Measurements from ENCODE around the gene TSPAN12.

Gene TSPAN12

GRCh38 chr7:120841608-120842007 lies 16.3 kb downstream of the TSPAN12 start:
- Histone ChIP-seq H3K27me3 (no peaks in the 10 kb centered on the region), H3K36me3 (peaks cover 5 to 12% (median 7%) of the 10 kb centered on the region in 3 donors), H3K27ac (no peak overlapping the region), H3K4me3 (no peak overlapping the region), H3K4me1 (peaks cover 0 to 2% (median 0%) of the 10 kb centered on the region in 4 donors), H3K9me3 (no peaks in the 10 kb centered on the region)
- intact Hi-C loops (cut with DNase I; ENCODE audit: low total_unique reads), result no loop called here
- TF ChIP-seq CTCF (IDR thresholded peaks at IDR 0.05), result no peak
- DNase-seq, result no peak

GRCh38 chr7:120838281-120838682 lies 19.7 kb downstream of the TSPAN12 start:
- Histone ChIP-seq H3K9me3 (no peaks in the 10 kb centered on the region), H3K27ac (no peak overlapping the region), H3K4me3 (no peak overlapping the region), H3K36me3 (peaks cover 5 to 12% (median 7%) of the 10 kb centered on the region in 3 donors), H3K27me3 (no peaks in the 10 kb centered on the region), H3K4me1 (no peaks in the 10 kb centered on the region)
- TF ChIP-seq CTCF (IDR thresholded peaks at IDR 0.05), result no peak
- DNase-seq, result no peak
- intact Hi-C loops (cut with DNase I; ENCODE audit: low total_unique reads), result no loop called here

- H3K4me3 ChIP-seq, result no peak overlapping the region
- no peaks in the 10 kb centered on the region for H3K9me3 ChIP-seq
- DNase-seq, result no peak
- no peak for TF ChIP-seq CTCF (IDR thresholded peaks at IDR 0.05)
- H3K27ac ChIP-seq, result no peak overlapping the region
- intact Hi-C loops (cut with DNase I; ENCODE audit: low total_unique reads), result no loop called here
- peaks cover 5 to 12% (median 7%) of the 10 kb centered on the region in 3 donors for H3K36me3 ChIP-seq
- H3K27me3 ChIP-seq, result no peaks in the 10 kb centered on the region
- H3K4me1 ChIP-seq, result no peaks in the 10 kb centered on the region
Observed at GRCh38 chr7:120837599-120837998, 20.3 kb downstream of the TSPAN12 start.

GRCh38 chr7:120836556-120837115 lies 21.3 kb downstream of the TSPAN12 start:
- TF ChIP-seq CTCF (IDR thresholded peaks at IDR 0.05), result no peak
- DNase-seq, result no peak
- no peaks in the 10 kb centered on the region for H3K9me3 ChIP-seq
- intact Hi-C loops (cut with DNase I; ENCODE audit: low total_unique reads), result no loop called here
- H3K36me3 ChIP-seq, result peaks cover 5 to 12% (median 7%) of the 10 kb centered on the region in 3 donors
- no peaks in the 10 kb centered on the region for H3K4me1 ChIP-seq
- no peaks in the 10 kb centered on the region for H3K27me3 ChIP-seq
- H3K4me3 ChIP-seq, result no peak overlapping the region
- no peak overlapping the region for H3K27ac ChIP-seq

GRCh38 chr7:120834726-120835125 lies 23.2 kb downstream of the TSPAN12 start:
- Histone ChIP-seq H3K4me3 (no peak overlapping the region), H3K36me3 (peaks cover 7 to 12% (median 12%) of the 10 kb centered on the region in 3 donors), H3K27me3 (no peaks in the 10 kb centered on the region), H3K9me3 (no peaks in the 10 kb centered on the region), H3K27ac (no peak overlapping the region), H3K4me1 (no peaks in the 10 kb centered on the region)
- no peak for TF ChIP-seq CTCF (IDR thresholded peaks at IDR 0.05)
- DNase-seq, result no peak
- intact Hi-C loops (cut with DNase I; ENCODE audit: low total_unique reads), result no loop called here

GRCh38 chr7:120833546-120833945 lies 24.4 kb downstream of the TSPAN12 start:
- DNase-seq, result no peak

More at GRCh38 chr7:120833546-120833945, 24.4 kb downstream of the TSPAN12 start:
- intact Hi-C loops (cut with DNase I; ENCODE audit: low total_unique reads), result no loop called here
- no peaks in the 10 kb centered on the region for H3K27me3 ChIP-seq
- no peaks in the 10 kb centered on the region for H3K9me3 ChIP-seq
- TF ChIP-seq CTCF (IDR thresholded peaks at IDR 0.05), result no peak
- no peak overlapping the region for H3K27ac ChIP-seq
- no peak overlapping the region for H3K4me3 ChIP-seq
- H3K36me3 ChIP-seq, result peaks cover 5 to 12% (median 12%) of the 10 kb centered on the region in 3 donors
- no peaks in the 10 kb centered on the region for H3K4me1 ChIP-seq

Data from tibial artery (tissue), 4 donors.